Breast epithelium (tissue), 3 donors: ENCODE data around the gene RERE.

ENCODE experiments used
- POLR2A ChIP-seq: fragments of 450-650 bp; IDR thresholded peaks from one replicate; pipeline ENCODE4 v1.6.1; 2016; ENCODE audit warnings: antibody characterized with exemption, mild to moderate bottlenecking, moderate library complexity
- TF ChIP-seq, protein P1 (sequence below), 3 donors: fragments of 450-650 bp; IDR thresholded peaks; one replicate each; pipeline ENCODE4 v1.5.1; 2016 to 2017; ENCODE audit warnings: antibody characterized with exemption in 3 of 3, mild to moderate bottlenecking in 3 of 3, moderate library complexity in 3 of 3

DNA sequence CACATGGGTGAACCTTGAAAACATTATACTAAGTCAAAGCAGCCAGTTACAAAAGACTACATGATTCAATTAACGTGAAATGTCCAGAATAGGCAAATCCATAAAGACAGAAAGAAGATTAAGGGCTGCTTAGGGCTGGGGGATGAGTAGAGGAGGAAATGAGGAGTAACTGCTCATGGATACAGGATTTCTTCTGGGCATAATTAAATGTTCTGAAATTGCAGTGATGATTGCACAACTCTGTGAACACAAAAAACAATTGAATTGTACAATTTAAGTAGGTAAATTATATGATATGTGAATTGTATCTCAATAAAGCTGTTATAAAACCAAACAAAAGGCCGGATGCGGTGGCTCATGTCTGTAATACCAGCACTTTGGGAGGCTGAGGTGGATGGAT lies 52.2 kb downstream of the RERE start:
- TF ChIP-seq POLR2A = no peak
- TF ChIP-seq, protein P1, sequence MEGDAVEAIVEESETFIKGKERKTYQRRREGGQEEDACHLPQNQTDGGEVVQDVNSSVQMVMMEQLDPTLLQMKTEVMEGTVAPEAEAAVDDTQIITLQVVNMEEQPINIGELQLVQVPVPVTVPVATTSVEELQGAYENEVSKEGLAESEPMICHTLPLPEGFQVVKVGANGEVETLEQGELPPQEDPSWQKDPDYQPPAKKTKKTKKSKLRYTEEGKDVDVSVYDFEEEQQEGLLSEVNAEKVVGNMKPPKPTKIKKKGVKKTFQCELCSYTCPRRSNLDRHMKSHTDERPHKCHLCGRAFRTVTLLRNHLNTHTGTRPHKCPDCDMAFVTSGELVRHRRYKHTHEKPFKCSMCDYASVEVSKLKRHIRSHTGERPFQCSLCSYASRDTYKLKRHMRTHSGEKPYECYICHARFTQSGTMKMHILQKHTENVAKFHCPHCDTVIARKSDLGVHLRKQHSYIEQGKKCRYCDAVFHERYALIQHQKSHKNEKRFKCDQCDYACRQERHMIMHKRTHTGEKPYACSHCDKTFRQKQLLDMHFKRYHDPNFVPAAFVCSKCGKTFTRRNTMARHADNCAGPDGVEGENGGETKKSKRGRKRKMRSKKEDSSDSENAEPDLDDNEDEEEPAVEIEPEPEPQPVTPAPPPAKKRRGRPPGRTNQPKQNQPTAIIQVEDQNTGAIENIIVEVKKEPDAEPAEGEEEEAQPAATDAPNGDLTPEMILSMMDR (IDR thresholded peaks at IDR 0.05) = no peak
